Measurements from ENCODE around the gene SNRPA1.

DNA sequence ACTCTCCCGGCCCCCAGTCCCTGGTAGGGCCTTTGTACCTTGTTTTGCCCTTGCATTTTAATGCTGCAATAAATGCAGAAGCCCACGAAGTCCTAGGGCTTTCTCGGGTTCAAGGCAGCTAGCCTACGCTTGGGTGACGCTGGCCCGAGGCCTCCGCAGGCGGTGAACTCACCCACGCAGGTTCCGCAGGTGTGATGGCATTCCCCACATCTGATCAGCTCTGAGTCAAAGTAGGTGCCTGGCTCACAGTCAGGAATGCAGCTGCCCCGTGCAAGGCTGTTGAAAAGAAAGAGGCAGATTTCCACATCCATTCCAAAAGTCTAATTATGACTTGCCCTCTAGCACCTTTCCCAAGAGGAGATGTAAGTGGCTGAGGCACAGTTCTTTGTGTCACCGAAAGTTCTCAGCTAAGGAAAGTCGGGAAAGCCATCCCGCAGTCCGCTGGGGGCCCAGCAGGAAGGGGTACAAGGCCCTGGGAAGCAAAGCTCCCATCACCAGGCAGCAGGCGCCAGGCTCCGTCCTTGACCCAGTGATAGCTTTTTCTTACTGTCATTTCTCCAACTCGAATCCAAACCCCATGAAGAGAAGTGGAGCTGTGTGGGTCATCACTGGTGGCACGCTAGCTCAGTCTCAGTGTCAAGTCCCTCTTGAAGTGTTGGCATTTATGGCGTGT is 23.2 kb upstream of the SNRPA1 start:
- TF ChIP-seq, protein P1, sequence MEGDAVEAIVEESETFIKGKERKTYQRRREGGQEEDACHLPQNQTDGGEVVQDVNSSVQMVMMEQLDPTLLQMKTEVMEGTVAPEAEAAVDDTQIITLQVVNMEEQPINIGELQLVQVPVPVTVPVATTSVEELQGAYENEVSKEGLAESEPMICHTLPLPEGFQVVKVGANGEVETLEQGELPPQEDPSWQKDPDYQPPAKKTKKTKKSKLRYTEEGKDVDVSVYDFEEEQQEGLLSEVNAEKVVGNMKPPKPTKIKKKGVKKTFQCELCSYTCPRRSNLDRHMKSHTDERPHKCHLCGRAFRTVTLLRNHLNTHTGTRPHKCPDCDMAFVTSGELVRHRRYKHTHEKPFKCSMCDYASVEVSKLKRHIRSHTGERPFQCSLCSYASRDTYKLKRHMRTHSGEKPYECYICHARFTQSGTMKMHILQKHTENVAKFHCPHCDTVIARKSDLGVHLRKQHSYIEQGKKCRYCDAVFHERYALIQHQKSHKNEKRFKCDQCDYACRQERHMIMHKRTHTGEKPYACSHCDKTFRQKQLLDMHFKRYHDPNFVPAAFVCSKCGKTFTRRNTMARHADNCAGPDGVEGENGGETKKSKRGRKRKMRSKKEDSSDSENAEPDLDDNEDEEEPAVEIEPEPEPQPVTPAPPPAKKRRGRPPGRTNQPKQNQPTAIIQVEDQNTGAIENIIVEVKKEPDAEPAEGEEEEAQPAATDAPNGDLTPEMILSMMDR (IDR thresholded peaks at IDR 0.05; ENCODE audit: low read depth, low read length), result no peak
- TF ChIP-seq POLR2A (IDR thresholded peaks at IDR 0.05; ENCODE audit: extremely low read depth, insufficient read length) (no peak), MYC (IDR thresholded peaks at IDR 0.05; ENCODE audit: low read depth, low read length) (no peak)
- TF ChIP-seq, protein P2, sequence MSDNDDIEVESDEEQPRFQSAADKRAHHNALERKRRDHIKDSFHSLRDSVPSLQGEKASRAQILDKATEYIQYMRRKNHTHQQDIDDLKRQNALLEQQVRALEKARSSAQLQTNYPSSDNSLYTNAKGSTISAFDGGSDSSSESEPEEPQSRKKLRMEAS (IDR thresholded peaks at IDR 0.05; ENCODE audit: low read depth, low read length), result no peak
